ENCODE measurements around the gene MBTPS1.
"Not testable (repeated sequence)": the region's sequence is repeated elsewhere in the genome, so short reads cannot be mapped to it uniquely, and the experiment has no call there.

Gene MBTPS1

DNA sequence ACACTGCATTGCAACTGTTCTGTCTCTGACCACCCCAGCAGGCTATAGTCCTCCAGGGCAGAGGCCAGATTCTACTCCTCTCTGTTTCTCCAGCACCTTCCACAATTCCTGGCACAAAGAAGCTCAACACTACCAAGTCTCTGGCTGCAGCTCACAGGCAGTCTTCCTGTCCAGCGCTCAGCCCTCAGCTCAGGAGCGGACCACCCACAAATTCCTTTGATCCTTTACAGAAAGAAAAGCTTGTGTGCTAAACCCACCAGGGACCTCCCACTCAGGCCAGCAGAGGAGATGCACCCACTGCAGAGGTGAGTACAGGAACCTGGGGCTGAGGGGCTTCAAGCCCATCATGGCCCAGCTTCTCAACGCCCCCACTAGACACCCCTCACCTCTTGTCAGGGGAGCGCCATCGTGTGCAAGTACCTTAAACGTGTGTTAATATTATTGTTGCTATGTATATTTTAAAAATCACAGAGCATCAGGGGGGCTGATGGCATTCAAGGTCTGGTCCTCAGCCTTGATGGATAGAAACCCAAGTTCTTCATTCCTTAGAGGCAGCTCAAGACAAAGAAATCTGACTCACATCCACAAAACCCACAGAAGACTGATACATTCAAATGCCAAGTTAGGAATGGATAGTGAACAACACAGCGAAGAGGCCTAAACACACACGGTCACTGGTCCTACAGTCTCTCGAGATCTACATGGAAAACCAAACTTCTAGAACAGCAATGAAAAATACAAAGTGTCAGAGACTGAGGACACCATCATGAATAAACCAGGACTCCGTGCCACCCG is 19.8 kb upstream of the MBTPS1 start:
- DNase-seq, result no peak

- DNase-seq, result no peak
These were observed 16.0 kb upstream of the MBTPS1 start for GRCh38 chr16:84132527-84133285.

DNA sequence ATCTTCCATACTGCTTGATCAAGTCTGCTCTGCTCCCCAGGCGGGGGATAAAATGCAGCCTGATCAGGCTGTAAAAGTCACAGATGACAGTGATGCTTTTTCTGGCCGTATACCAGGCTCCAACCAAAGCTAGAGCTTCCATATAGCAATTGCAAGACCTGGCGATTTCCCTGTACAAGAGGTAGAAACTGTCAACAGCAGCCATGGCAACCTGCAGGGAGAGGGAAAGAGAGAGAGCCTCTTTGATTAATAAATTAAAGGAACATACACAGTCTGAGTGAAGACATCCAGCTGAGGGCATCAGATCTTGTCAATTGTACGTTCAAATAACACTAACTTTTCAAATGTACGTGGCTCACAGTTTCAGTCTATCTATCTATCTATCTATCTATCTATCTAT is 14.4 kb upstream of the MBTPS1 start:
- no peak for DNase-seq

DNA sequence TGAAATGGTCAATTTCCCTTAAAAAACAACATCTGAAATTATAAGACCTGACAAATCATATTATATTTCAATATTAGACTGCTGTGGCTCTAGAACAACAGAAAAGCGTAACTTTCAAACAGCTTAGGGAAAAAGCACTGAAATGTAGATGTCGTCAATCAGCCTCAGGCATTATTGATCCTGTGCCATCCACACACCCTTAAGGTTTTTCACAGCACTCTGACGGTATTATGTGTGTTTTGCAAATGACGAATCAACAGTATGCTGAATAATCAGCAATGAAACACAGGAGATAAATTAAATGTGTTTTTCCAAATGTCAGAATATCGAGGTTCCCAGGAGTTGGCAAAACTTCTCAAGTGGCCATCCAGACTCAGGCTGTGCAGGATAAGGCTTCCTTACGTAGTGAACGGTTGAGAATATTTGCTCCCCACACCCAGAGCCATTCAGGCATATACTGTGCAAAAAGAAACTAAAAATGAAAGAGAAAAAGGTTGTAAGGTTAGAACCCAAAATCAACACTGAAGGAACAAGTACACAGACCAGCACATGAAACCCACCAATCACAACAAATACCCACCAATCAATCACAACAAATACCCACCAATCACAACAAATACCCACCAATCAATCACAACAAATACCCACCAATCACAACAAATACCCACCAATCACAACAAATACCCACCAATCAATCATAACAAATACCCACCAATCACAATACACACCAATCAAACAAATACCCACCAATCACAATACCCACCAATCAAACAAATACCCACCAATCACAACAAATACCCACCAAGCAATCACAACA is 7.7 kb upstream of the MBTPS1 start:
- DNase-seq, result no peak

- no peak for DNase-seq
These were observed 4.3 kb upstream of the MBTPS1 start for GRCh38 chr16:84121007-84121406.

- DNase-seq, result no peak
These were observed 3.3 kb upstream of the MBTPS1 start for GRCh38 chr16:84120023-84120422.

- no peak for DNase-seq
These were observed 2.6 kb upstream of the MBTPS1 start for GRCh38 chr16:84119368-84119767.

- DNase-seq, result not testable (repeated sequence)
These were observed 1.6 kb upstream of the MBTPS1 start for GRCh38 chr16:84118315-84118714.

DNA sequence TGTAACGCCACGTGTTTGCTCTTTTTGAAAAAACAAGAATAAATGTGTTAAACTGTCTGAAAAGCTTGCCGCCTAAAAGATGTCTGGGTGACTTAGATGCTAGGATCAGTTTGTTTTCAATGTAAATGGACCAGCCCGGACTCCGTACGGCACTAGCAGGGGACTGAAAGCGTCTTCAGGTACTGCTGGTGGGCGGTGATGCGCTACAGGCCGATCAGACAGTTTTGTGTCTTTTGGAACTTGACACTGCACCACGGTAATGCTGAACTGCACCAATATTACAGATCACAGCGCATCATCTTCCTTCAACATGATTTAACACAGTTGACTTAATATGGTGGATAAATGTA is 727 bp upstream of the MBTPS1 start:
- DNase-seq, result peak in 1 of 2 donors; percentile 26

GRCh38 chr16:84115919-84116719 is 623 bp downstream of the MBTPS1 start:
- DNase-seq, result peak; percentile 32 to 47

GRCh38 chr16:84111949-84112348 is 4.8 kb downstream of the MBTPS1 start:
- DNase-seq, result peak in 1 of 2 donors; percentile 25

DNA sequence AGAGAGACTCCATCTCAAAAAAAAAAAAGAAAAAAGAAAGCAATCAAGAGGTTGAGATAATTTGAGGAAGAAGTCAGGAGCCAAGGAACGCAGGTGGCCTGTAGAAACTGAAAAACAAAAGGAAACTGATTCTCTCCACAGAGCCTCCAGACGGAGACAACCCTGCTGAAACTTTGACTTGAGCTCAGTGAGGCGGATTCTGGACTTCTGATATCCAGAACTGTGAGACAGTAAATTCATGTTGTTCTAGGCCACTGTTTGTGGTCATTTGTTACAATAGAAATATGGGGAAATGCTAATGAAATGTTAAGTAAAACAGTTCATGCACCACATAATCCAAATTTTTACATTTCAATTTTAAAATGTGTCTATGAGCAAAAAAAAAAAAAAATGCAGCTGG is 5.2 kb downstream of the MBTPS1 start:
- DNase-seq, result no peak

- no peak for DNase-seq
These were observed 6.2 kb downstream of the MBTPS1 start for GRCh38 chr16:84110527-84110926.

- no peak for DNase-seq
These were observed 7.0 kb downstream of the MBTPS1 start for GRCh38 chr16:84109598-84110335.

DNA sequence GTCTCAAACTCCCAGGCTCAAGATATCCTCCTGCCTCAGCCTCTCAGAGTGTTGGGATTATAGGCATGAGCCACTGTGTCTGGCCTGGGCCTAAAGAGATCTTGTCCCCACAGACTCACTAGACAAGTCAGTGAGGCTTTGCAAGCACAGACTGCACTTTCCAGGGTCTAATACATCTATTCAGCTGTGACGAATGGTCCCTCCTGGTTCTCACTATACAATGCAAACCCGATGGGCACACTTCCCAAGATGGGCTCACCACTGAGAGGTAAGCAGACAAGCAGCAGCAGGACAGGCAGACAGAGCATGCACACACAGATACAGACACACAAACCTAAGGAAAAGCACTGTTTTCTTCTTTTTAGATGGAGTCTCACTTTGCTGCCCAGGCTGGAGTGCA is 8.8 kb downstream of the MBTPS1 start:
- DNase-seq, result no peak

- DNase-seq, result no peak
These were observed 10.6 kb downstream of the MBTPS1 start for GRCh38 chr16:84105948-84106740.

- no peak for DNase-seq
These were observed 11.4 kb downstream of the MBTPS1 start for GRCh38 chr16:84105301-84105815.

GRCh38 chr16:84104231-84104630 is 12.5 kb downstream of the MBTPS1 start:
- DNase-seq, result no peak

GRCh38 chr16:84103678-84104077 is 13.1 kb downstream of the MBTPS1 start:
- no peak for DNase-seq

GRCh38 chr16:84098939-84099338 is 17.8 kb downstream of the MBTPS1 start:
- DNase-seq, result no peak

Data from stimulated activated CD4-positive, alpha-beta T cell treated with anti-CD3 and anti-CD28 coated beads, Interleukin-2, amount 100 ng/mL, for 48 hours (primary cell).